Smooth muscle cell of the coronary artery (primary cell): ENCODE measurements around the gene ITGA5. TPM values are rescaled to one million over a fixed set of nuclear protein-coding genes. Genes with fewer than 3 reads are reported as not detected.

Experiments
- total RNA-seq: library from RNA; depleted of rRNA; stranded (reverse); fragments of >200 nt; gene quantifications from 2 replicates; pipeline ENCODE4 v1.2.3, GENCODE V29; 2014; ENCODE audit warnings: low replicate concordance

The ITGA5 gene
- total RNA-seq: 96.1 and 168 TPM in 2 replicates

DNA sequence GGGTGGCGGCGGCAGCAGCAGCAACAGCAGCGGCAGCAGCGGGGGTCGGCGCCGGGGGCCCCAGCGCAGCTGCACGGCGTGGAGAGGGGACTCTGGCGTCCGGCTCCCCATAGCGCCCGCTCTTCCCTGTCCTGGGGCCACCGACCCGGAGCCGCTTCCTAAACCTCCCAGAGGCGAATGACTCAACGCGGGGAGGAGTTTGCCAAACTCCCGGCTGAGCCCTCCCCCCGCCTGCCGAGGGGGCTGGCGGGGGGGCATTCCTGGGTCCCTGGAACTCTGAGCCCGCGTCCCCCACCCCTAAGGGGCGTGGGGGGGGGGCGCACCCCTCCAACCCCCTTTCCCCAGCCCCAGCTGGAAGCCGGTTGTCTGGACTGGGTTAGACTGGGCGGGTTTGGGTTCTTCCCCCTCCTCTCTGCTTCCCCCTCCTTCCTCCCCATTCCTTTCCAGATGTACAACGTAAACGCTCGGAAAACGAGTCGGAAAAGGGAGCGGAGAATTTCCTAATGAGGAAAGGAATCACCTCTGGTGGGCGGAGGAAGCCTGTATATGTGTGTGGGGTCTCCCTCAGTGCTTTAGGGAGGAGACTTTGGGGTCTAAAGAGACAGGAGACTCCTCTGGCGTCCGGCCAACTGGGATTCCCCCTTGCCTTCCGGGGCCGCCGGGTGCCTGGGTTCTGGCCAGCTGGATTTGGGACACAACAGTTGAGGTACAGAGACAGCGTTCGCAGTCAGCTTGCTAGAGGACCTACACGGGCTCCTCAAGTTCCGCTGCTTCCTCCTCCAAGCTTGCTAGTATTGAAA is at the start of gene ITGA5:
TSS of gene ITGA5 (minus strand) at position 179 of the 800 bp plus-strand sequence. CDS start at position 111, 68 bp downstream.

DNA sequence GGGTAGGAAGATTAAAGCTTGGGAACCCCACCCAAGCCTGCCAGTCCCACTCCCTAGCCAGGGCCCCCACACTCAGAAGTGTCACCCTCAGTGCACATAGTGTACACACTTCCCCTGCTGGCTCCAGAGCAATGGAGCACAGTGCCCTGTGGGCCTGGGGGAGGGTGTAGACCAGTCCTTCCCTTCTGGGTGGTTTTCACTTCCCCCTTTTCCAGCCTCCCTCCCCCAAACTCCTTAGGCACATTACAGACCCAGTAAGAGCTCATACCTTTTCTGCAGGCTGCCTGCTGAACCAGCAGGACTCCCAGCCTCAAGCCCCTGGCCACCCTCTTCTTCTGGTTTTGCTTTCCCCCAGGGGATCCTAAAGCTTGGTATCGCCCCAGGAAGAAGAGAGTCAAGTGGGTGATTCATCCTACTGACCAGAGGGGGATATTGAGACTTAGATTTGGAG is 34.5 kb downstream of the ITGA5 start, which contains the start of gene ZNF385A:
TSS of gene ZNF385A (minus strand) at position 143 of the 451 bp plus-strand sequence. CDS start 219 bp downstream, outside the sequence.

DNA sequence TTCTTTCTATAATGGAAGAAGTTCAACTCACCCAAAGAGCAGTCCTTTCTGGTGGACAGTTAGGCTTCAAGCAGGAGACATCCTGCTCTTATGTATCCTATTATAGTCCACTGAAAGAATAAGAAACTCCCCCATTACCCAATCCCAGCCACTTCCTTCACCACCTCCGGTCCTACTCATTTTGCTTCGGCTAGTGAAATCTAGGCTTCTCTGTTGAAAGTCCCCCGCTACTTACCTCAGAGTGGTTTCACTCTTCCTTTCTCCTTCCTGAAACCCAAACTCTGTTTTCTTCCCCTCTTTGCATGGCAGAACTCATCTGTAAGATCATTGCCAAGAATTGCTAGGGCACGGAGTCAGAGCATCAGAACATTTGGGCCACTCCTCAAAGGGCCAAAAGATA is 54.7 kb downstream of the ITGA5 start, which contains the start of gene GPR84:
TSS of gene GPR84 (minus strand) at position 74 of the 400 bp plus-strand sequence. CDS start 635 bp downstream, outside the sequence.

Other genes with a start within 250 kb of the ITGA5 start
- 9.6 and 24.5 TPM in 2 replicates for gene SMUG1, start 230.3 kb downstream of the ITGA5 start, total RNA-seq
- gene CBX5, start 139.1 kb downstream of the ITGA5 start, total RNA-seq: 8.5 and 21.8 TPM in 2 replicates
- gene HNRNPA1, start 138.5 kb downstream of the ITGA5 start, total RNA-seq: 291 and 553 TPM in 2 replicates
- gene NFE2, start 118.3 kb downstream of the ITGA5 start, total RNA-seq: 0.12 TPM in 1 of 2 replicates, not detected in the other
- 105 and 118 TPM in 2 replicates for gene COPZ1, start 94.1 kb downstream of the ITGA5 start, total RNA-seq
- not detected in 2 replicates for gene GPR84, start 54.8 kb downstream of the ITGA5 start, total RNA-seq
- gene ZNF385A, start 34.5 kb downstream of the ITGA5 start, total RNA-seq: 0.35 and 1.1 TPM in 2 replicates
- gene GTSF1, start 54.3 kb upstream of the ITGA5 start, total RNA-seq: not detected in 2 replicates
- gene NCKAP1L, start 78.5 kb upstream of the ITGA5 start, total RNA-seq: not detected in 2 replicates
- 0.94 TPM in 1 of 2 replicates, not detected in the other for gene PDE1B, start 130.3 kb upstream of the ITGA5 start, total RNA-seq
- gene PPP1R1A, start 169.4 kb upstream of the ITGA5 start, total RNA-seq: not detected in 2 replicates
- not detected in 2 replicates for gene LACRT, start 215.6 kb upstream of the ITGA5 start, total RNA-seq
- gene DCD, start 229.1 kb upstream of the ITGA5 start, total RNA-seq: not detected in 2 replicates